Measurements from ENCODE around the gene CHD5. TPM values are rescaled to one million over a fixed set of nuclear protein-coding genes. Genes with fewer than 3 reads are reported as not detected.

The CHD5 gene
- total RNA-seq, 1 donor from 2014 or later, result 0.78 TPM

GRCh38 chr1:6097824-6098223 is 82.3 kb downstream of the CHD5 start:
- intact Hi-C loops (cut with micrococcal nuclease), result no loop called here
- H3K27ac Mint-ChIP-seq, result no peak overlapping the region
- no peak for DNase-seq (ENCODE audit: low spot score)

GRCh38 chr1:6097117-6097595 is 83.0 kb downstream of the CHD5 start:
- H3K27me3 Mint-ChIP-seq (ENCODE audit: low read depth), result no peaks in the 10 kb centered on the region
- intact Hi-C loops (cut with micrococcal nuclease), result no loop called here
- DNase-seq (ENCODE audit: low spot score), result no peak
- H3K4me3 Mint-ChIP-seq (ENCODE audit: low read depth), result no peak overlapping the region
- H3K27ac Mint-ChIP-seq, result no peak overlapping the region
- no peaks in the 10 kb centered on the region for H3K4me1 Mint-ChIP-seq (ENCODE audit: low read depth)
- H3K36me3 Mint-ChIP-seq (ENCODE audit: low read depth), result peaks cover 39% of the 10 kb centered on the region
- no peaks in the 10 kb centered on the region for H3K9me3 Mint-ChIP-seq

More at GRCh38 chr1:6097824-6098223, 82.3 kb downstream of the CHD5 start:
- no peak overlapping the region for H3K4me3 Mint-ChIP-seq (ENCODE audit: low read depth)
- no peaks in the 10 kb centered on the region for H3K27me3 Mint-ChIP-seq (ENCODE audit: low read depth)
- H3K9me3 Mint-ChIP-seq, result no peaks in the 10 kb centered on the region
- no peaks in the 10 kb centered on the region for H3K4me1 Mint-ChIP-seq (ENCODE audit: low read depth)
- peaks cover 36% of the 10 kb centered on the region for H3K36me3 Mint-ChIP-seq (ENCODE audit: low read depth)

- Mint-ChIP-seq H3K4me3 (ENCODE audit: low read depth) (no peak overlapping the region), H3K4me1 (ENCODE audit: low read depth) (no peaks in the 10 kb centered on the region), H3K27ac (no peak overlapping the region), H3K36me3 (ENCODE audit: low read depth) (peaks cover 44% of the 10 kb centered on the region), H3K27me3 (ENCODE audit: low read depth) (no peaks in the 10 kb centered on the region), H3K9me3 (no peaks in the 10 kb centered on the region)
- intact Hi-C loops (cut with micrococcal nuclease), result no loop called here
- DNase-seq (ENCODE audit: low spot score), result no peak
Observed at GRCh38 chr1:6096243-6097116, 83.6 kb downstream of the CHD5 start.

GRCh38 chr1:6095511-6096242 is 84.4 kb downstream of the CHD5 start:
- intact Hi-C loops (cut with micrococcal nuclease), result no loop called here
- no peak for DNase-seq (ENCODE audit: low spot score)
- H3K4me3 Mint-ChIP-seq (ENCODE audit: low read depth), result no peak overlapping the region
- H3K4me1 Mint-ChIP-seq (ENCODE audit: low read depth), result no peaks in the 10 kb centered on the region
- H3K9me3 Mint-ChIP-seq, result no peaks in the 10 kb centered on the region
- no peak overlapping the region for H3K27ac Mint-ChIP-seq
- peaks cover 50% of the 10 kb centered on the region for H3K36me3 Mint-ChIP-seq (ENCODE audit: low read depth)
- H3K27me3 Mint-ChIP-seq (ENCODE audit: low read depth), result no peaks in the 10 kb centered on the region

GRCh38 chr1:6094801-6095505 is 85.2 kb downstream of the CHD5 start:
- Mint-ChIP-seq H3K4me3 (ENCODE audit: low read depth) (no peak overlapping the region), H3K4me1 (ENCODE audit: low read depth) (no peaks in the 10 kb centered on the region), H3K27ac (no peak overlapping the region), H3K9me3 (no peaks in the 10 kb centered on the region), H3K27me3 (ENCODE audit: low read depth) (no peaks in the 10 kb centered on the region), H3K36me3 (ENCODE audit: low read depth) (peaks cover 51% of the 10 kb centered on the region)
- intact Hi-C loops (cut with micrococcal nuclease), result no loop called here
- no peak for DNase-seq (ENCODE audit: low spot score)

- Mint-ChIP-seq H3K27ac (no peak overlapping the region), H3K4me1 (ENCODE audit: low read depth) (no peaks in the 10 kb centered on the region), H3K9me3 (no peaks in the 10 kb centered on the region), H3K36me3 (ENCODE audit: low read depth) (peaks cover 57% of the 10 kb centered on the region), H3K4me3 (ENCODE audit: low read depth) (no peak overlapping the region), H3K27me3 (ENCODE audit: low read depth) (no peaks in the 10 kb centered on the region)
- DNase-seq (ENCODE audit: low spot score), result no peak
- intact Hi-C loops (cut with micrococcal nuclease), result no loop called here
Observed at GRCh38 chr1:6094246-6094645, 85.9 kb downstream of the CHD5 start.

- intact Hi-C loops (cut with micrococcal nuclease), result no loop called here
- Mint-ChIP-seq H3K9me3 (no peaks in the 10 kb centered on the region), H3K27me3 (ENCODE audit: low read depth) (no peaks in the 10 kb centered on the region), H3K27ac (no peak overlapping the region), H3K4me1 (ENCODE audit: low read depth) (no peaks in the 10 kb centered on the region), H3K4me3 (ENCODE audit: low read depth) (no peak overlapping the region), H3K36me3 (ENCODE audit: low read depth) (peaks cover 57% of the 10 kb centered on the region)
- no peak for DNase-seq (ENCODE audit: low spot score)
Observed at GRCh38 chr1:6093611-6094010, 86.5 kb downstream of the CHD5 start.

GRCh38 chr1:6093071-6093470 is 87.0 kb downstream of the CHD5 start:
- DNase-seq (ENCODE audit: low spot score), result no peak
- no peak overlapping the region for H3K4me3 Mint-ChIP-seq (ENCODE audit: low read depth)
- peaks cover 51% of the 10 kb centered on the region for H3K36me3 Mint-ChIP-seq (ENCODE audit: low read depth)
- intact Hi-C loops (cut with micrococcal nuclease), result no loop called here
- no peak overlapping the region for H3K27ac Mint-ChIP-seq
- no peaks in the 10 kb centered on the region for H3K9me3 Mint-ChIP-seq
- H3K27me3 Mint-ChIP-seq (ENCODE audit: low read depth), result no peaks in the 10 kb centered on the region
- H3K4me1 Mint-ChIP-seq (ENCODE audit: low read depth), result no peaks in the 10 kb centered on the region

- intact Hi-C loops (cut with micrococcal nuclease), result no loop called here
- no peak overlapping the region for H3K4me3 Mint-ChIP-seq (ENCODE audit: low read depth)
- H3K27ac Mint-ChIP-seq, result no peak overlapping the region
- peaks cover 47% of the 10 kb centered on the region for H3K36me3 Mint-ChIP-seq (ENCODE audit: low read depth)
- DNase-seq (ENCODE audit: low spot score), result no peak
- H3K9me3 Mint-ChIP-seq, result no peaks in the 10 kb centered on the region
- no peaks in the 10 kb centered on the region for H3K4me1 Mint-ChIP-seq (ENCODE audit: low read depth)
- H3K27me3 Mint-ChIP-seq (ENCODE audit: low read depth), result no peaks in the 10 kb centered on the region
Observed at GRCh38 chr1:6092211-6092610, 87.9 kb downstream of the CHD5 start.

GRCh38 chr1:6091823-6092109 is 88.4 kb downstream of the CHD5 start:
- intact Hi-C loops (cut with micrococcal nuclease), result no loop called here
- Mint-ChIP-seq H3K27me3 (ENCODE audit: low read depth) (no peaks in the 10 kb centered on the region), H3K4me1 (ENCODE audit: low read depth) (no peaks in the 10 kb centered on the region), H3K27ac (no peak overlapping the region), H3K36me3 (ENCODE audit: low read depth) (peaks cover 47% of the 10 kb centered on the region), H3K9me3 (no peaks in the 10 kb centered on the region), H3K4me3 (ENCODE audit: low read depth) (no peak overlapping the region)
- DNase-seq (ENCODE audit: low spot score), result no peak

- Mint-ChIP-seq H3K4me3 (ENCODE audit: low read depth) (no peak overlapping the region), H3K36me3 (ENCODE audit: low read depth) (peaks cover 50% of the 10 kb centered on the region), H3K4me1 (ENCODE audit: low read depth) (no peaks in the 10 kb centered on the region), H3K9me3 (no peaks in the 10 kb centered on the region), H3K27ac (no peak overlapping the region), H3K27me3 (ENCODE audit: low read depth) (no peaks in the 10 kb centered on the region)
- intact Hi-C loops (cut with micrococcal nuclease), result no loop called here
- no peak for DNase-seq (ENCODE audit: low spot score)
Observed at GRCh38 chr1:6090996-6091822, 88.9 kb downstream of the CHD5 start.

GRCh38 chr1:6090288-6090687 is 89.8 kb downstream of the CHD5 start:
- no peak for DNase-seq (ENCODE audit: low spot score)
- Mint-ChIP-seq H3K27me3 (ENCODE audit: low read depth) (no peaks in the 10 kb centered on the region), H3K9me3 (no peaks in the 10 kb centered on the region), H3K4me1 (ENCODE audit: low read depth) (no peaks in the 10 kb centered on the region), H3K4me3 (ENCODE audit: low read depth) (no peak overlapping the region), H3K36me3 (ENCODE audit: low read depth) (peaks cover 51% of the 10 kb centered on the region), H3K27ac (no peak overlapping the region)
- intact Hi-C loops (cut with micrococcal nuclease), result no loop called here

Data from activated T-helper 2 cell treated with anti-CD3 and anti-CD28 coated beads, Interferon-gamma antibody, Interleukin-2, Interleukin-4, amounts not matched to agents 10 μg/mL and 5 μg/mL and 100 μg/mL, durations not matched to agents 14 hours and 24 hours and 36 hours (primary cell).